DOHH2 (cell line): ENCODE results near the gene NLRC3.

ENCODE experiments used
- H3F3A ChIP-seq: fragments of 200-600 bp; sonication (generic), shearing (Covaris generic); 2 replicates; pipeline ENCODE4 v1.6.0; 2016; ENCODE audit warnings: antibody characterized with exemption, mild to moderate bottlenecking; ENCODE audit not compliant: control insufficient read depth, insufficient read depth
- H3K27ac ChIP-seq: fragments of 200-600 bp; sonication (generic); 2 replicates; pipeline ENCODE4 v1.5.1; 2014; ENCODE audit warnings: low read depth, mild to moderate bottlenecking, low read length, moderate library complexity
- H3K27me3 ChIP-seq: fragments of 200-600 bp; sonication (generic); 2 replicates; pipeline ENCODE4 v1.6.1; 2014; ENCODE audit warnings: mild to moderate bottlenecking, low read length, mixed read lengths; ENCODE audit not compliant: control insufficient read depth
- H3K36me3 ChIP-seq: fragments of 200-600 bp; sonication (generic); 2 replicates; pipeline ENCODE4 v1.6.1; 2014; ENCODE audit warnings: mild to moderate bottlenecking, low read length, moderate library complexity, mixed read lengths; ENCODE audit not compliant: control insufficient read depth
- H3K4me1 ChIP-seq: fragments of 200-600 bp; sonication (generic); 2 replicates; pipeline ENCODE4 v1.6.1; 2014; ENCODE audit warnings: mild to moderate bottlenecking, low read length, mixed read lengths; ENCODE audit not compliant: control insufficient read depth
- H3K4me2 ChIP-seq: fragments of 200-600 bp; sonication (generic); 2 replicates; pipeline ENCODE4 v1.6.0; 2014; ENCODE audit warnings: mild to moderate bottlenecking, low read length, moderate library complexity
- H3K4me3 ChIP-seq: fragments of 200-600 bp; sonication (generic); 2 replicates; pipeline ENCODE4 v1.5.1; 2014; ENCODE audit warnings: mild to moderate bottlenecking, low read length, mixed read lengths
- H3K79me2 ChIP-seq: fragments of 200-600 bp; sonication (generic); 2 replicates; pipeline ENCODE4 v1.6.1; 2014; ENCODE audit warnings: mild to moderate bottlenecking, low read length, mixed read lengths; ENCODE audit not compliant: control insufficient read depth
- H3K9me2 ChIP-seq: fragments of 200-600 bp; sonication (generic); replicated peaks from 2 replicates; pipeline ENCODE4 v1.6.1; 2014; ENCODE audit warnings: mild to moderate bottlenecking, low read length, mixed read lengths; ENCODE audit not compliant: control insufficient read depth
- H3K9me3 ChIP-seq: fragments of 200-600 bp; sonication (generic); 2 replicates; pipeline ENCODE4 v1.6.1; 2014; ENCODE audit warnings: antibody characterized with exemption, low read length, mixed read lengths; ENCODE audit not compliant: control insufficient read depth, insufficient read depth
- H4K20me1 ChIP-seq: fragments of 200-600 bp; sonication (generic); 2 replicates; pipeline ENCODE4 v1.6.0; 2014; ENCODE audit warnings: low read depth, mild to moderate bottlenecking, antibody characterized with exemption, low read length, moderate library complexity; ENCODE audit not compliant: control insufficient read depth, insufficient read depth
- CTCF ChIP-seq: fragments of 200-600 bp; sonication (generic); IDR thresholded peaks from one replicate; pipeline ENCODE4 v1.5.1; 2014; ENCODE audit warnings: antibody characterized with exemption, mild to moderate bottlenecking, low read depth, low read length; ENCODE audit not compliant: poor library complexity, severe bottlenecking
- EZH2phosphoT487 ChIP-seq: fragments of 200-600 bp; sonication (generic); IDR thresholded peaks from 2 replicates; pipeline ENCODE4 v1.6.1; 2017; ENCODE audit warnings: borderline replicate concordance, mild to moderate bottlenecking, antibody characterized with exemption, low read length, moderate library complexity, mixed read lengths

Gene NLRC3

DNA sequence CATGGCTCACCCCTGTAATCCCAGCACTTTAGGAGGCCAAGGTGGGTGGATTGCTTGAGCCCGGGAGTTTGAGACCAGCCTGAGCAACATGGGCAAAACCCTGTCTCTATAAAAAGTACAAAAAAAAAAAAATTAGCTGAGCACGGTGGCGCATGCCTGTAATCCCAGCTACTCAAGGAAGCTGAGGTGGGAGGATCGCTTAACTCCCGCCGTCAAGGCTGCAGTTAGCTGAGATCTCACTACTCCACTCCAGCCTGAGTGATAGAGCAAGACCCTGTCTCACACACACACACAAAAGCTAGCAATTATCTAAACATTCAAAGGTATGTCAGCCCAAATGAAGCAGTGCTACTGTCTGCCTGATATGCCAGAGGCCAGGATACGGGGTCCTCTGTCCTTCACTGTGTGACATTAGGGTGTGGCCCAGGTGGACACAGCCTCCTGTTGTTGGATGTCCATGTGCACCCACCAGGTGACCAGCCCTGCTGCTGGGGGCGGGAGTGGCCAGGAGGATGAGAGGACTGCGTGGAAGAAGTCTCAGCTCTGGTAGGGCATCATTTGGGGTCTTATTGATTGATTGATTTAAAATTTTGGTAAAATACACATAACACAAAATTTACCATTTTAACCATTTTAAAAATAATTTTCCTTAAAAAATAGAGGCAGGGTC is 3.9 kb downstream of the NLRC3 start:
- Histone ChIP-seq H3K36me3 (peaks cover 75% of the 10 kb centered on the region), H3K4me3 (no peak overlapping the region)

GRCh38 chr16:3570420-3571062 is 6.7 kb downstream of the NLRC3 start:
- peaks cover 72% of the 10 kb centered on the region for H3K79me2 ChIP-seq
- H4K20me1 ChIP-seq, result no peaks in the 10 kb centered on the region
- no peak overlapping the region for H3K27ac ChIP-seq
- no peak for TF ChIP-seq EZH2phosphoT487
- peaks cover 8% of the 10 kb centered on the region for H3K9me3 ChIP-seq
- no peaks in the 10 kb centered on the region for H3K27me3 ChIP-seq
- H3K4me1 ChIP-seq, result peaks cover 7% of the 10 kb centered on the region
- H3K4me3 ChIP-seq, result no peak overlapping the region
- no peaks in the 10 kb centered on the region for H3K9me2 ChIP-seq
- H3F3A ChIP-seq, result no peaks in the 10 kb centered on the region; the same call in 1 of the 2 replicates
- no peak overlapping the region for H3K4me2 ChIP-seq
- peaks cover 72% of the 10 kb centered on the region for H3K36me3 ChIP-seq

More for the DNA sequence above, 3.9 kb downstream of the NLRC3 start:
- Histone ChIP-seq H3K4me2 (no peak overlapping the region), H3K27ac (no peak overlapping the region), H3K9me2 (no peaks in the 10 kb centered on the region), H3K4me1 (peaks cover 26% of the 10 kb centered on the region), H4K20me1 (no peaks in the 10 kb centered on the region), H3K27me3 (no peaks in the 10 kb centered on the region), H3F3A (peaks cover 4% of the 10 kb centered on the region), H3K9me3 (peaks cover 8% of the 10 kb centered on the region), H3K79me2 (peaks cover 87% of the 10 kb centered on the region)
- TF ChIP-seq EZH2phosphoT487 (no peak), CTCF (no peak)

GRCh38 chr16:3569851-3570250 is 7.4 kb downstream of the NLRC3 start:
- TF ChIP-seq EZH2phosphoT487, result no peak
- no peak for TF ChIP-seq CTCF
- Histone ChIP-seq H3K27ac (no peak overlapping the region), H3K9me2 (no peaks in the 10 kb centered on the region)

GRCh38 chr16:3566990-3567389 is 10.2 kb downstream of the NLRC3 start:
- Histone ChIP-seq H3K4me2 (no peak overlapping the region), H3K27me3 (no peaks in the 10 kb centered on the region), H3K9me2 (no peaks in the 10 kb centered on the region), H4K20me1 (0 out of 2 replicates have a peak, but pooled peaks cover 3% of the 10 kb centered on the region), H3F3A (no peaks in the 10 kb centered on the region; the same call in 1 of the 2 replicates), H3K4me3 (no peak overlapping the region), H3K79me2 (peaks cover 37% of the 10 kb centered on the region), H3K4me1 (no peaks in the 10 kb centered on the region), H3K27ac (no peak overlapping the region), H3K9me3 (peaks cover 6% of the 10 kb centered on the region), H3K36me3 (peaks cover 75% of the 10 kb centered on the region)
- no peak for TF ChIP-seq CTCF

More at GRCh38 chr16:3569851-3570250, 7.4 kb downstream of the NLRC3 start:
- no peaks in the 10 kb centered on the region for H3K27me3 ChIP-seq
- H3K36me3 ChIP-seq, result peaks cover 72% of the 10 kb centered on the region
- H3F3A ChIP-seq, result no peaks in the 10 kb centered on the region; the same call in 1 of the 2 replicates
- no peaks in the 10 kb centered on the region for H4K20me1 ChIP-seq
- no peak overlapping the region for H3K4me3 ChIP-seq
- peaks cover under 1% of the 10 kb centered on the region for H3K4me1 ChIP-seq
- H3K9me3 ChIP-seq, result peaks cover 8% of the 10 kb centered on the region
- H3K4me2 ChIP-seq, result no peak overlapping the region
- peaks cover 65% of the 10 kb centered on the region for H3K79me2 ChIP-seq
